HG02973 (cell line): Measurements from ENCODE around the gene GNG12.

Experiments used
- ATAC-seq: cut with Tn5 transposase; IDR thresholded peaks from one replicate; pipeline ENCODE4 v1.9.1; 2021; ENCODE audit warnings: moderate library complexity; ENCODE audit not compliant: unreplicated experiment

The GNG12 gene

GRCh38 chr1:67843331-67843730 lies 10.1 kb upstream of the GNG12 start:
- ATAC-seq, result no peak

GRCh38 chr1:67840449-67840848 lies 7.2 kb upstream of the GNG12 start:
- no peak for ATAC-seq

GRCh38 chr1:67839826-67840225 lies 6.6 kb upstream of the GNG12 start:
- no peak for ATAC-seq

GRCh38 chr1:67838180-67838910 lies 5.1 kb upstream of the GNG12 start:
- ATAC-seq, result no peak

- no peak for ATAC-seq
Observed at GRCh38 chr1:67836769-67837168, 3.5 kb upstream of the GNG12 start.

- ATAC-seq, result no peak
Observed at GRCh38 chr1:67835663-67836452, 2.6 kb upstream of the GNG12 start.

- no peak for ATAC-seq
Observed at GRCh38 chr1:67834246-67834877, 1.1 kb upstream of the GNG12 start.

- ATAC-seq, result no peak
Observed at GRCh38 chr1:67833602-67833940, 304 bp upstream of the GNG12 start.

- ATAC-seq, result no peak
Observed at GRCh38 chr1:67831850-67832513, 1.3 kb downstream of the GNG12 start.

GRCh38 chr1:67830928-67831830 lies 2.1 kb downstream of the GNG12 start:
- no peak for ATAC-seq

GRCh38 chr1:67830226-67830625 lies 3.0 kb downstream of the GNG12 start:
- no peak for ATAC-seq

GRCh38 chr1:67827688-67828087 lies 5.6 kb downstream of the GNG12 start:
- no peak for ATAC-seq

- ATAC-seq, result no peak
Observed at GRCh38 chr1:67825591-67825990, 7.7 kb downstream of the GNG12 start.

- ATAC-seq, result no peak
Observed at GRCh38 chr1:67824766-67825165, 8.5 kb downstream of the GNG12 start.

GRCh38 chr1:67823615-67824014 lies 9.7 kb downstream of the GNG12 start:
- ATAC-seq, result no peak

GRCh38 chr1:67821263-67821662 lies 12.0 kb downstream of the GNG12 start:
- ATAC-seq, result no peak

- ATAC-seq, result no peak
Observed at GRCh38 chr1:67818725-67819301, 14.5 kb downstream of the GNG12 start.

GRCh38 chr1:67818162-67818561 lies 15.1 kb downstream of the GNG12 start:
- ATAC-seq, result no peak

- ATAC-seq, result no peak
Observed at GRCh38 chr1:67817319-67817718, 15.9 kb downstream of the GNG12 start.

GRCh38 chr1:67816506-67816905 lies 16.8 kb downstream of the GNG12 start:
- ATAC-seq, result no peak
